Neural cell (in vitro differentiated cells): Measurements from ENCODE around the gene MYEF2. TPM values are rescaled to one million over a fixed set of nuclear protein-coding genes. Genes with fewer than 3 reads are reported as not detected.

Experiments
- H2AFZ ChIP-seq: fragments of 200-600, 300-800 bp; sonication (generic), shearing (Covaris generic); 2 replicates; pipeline ENCODE4 v1.6.0; 2014; ENCODE audit warnings: low read depth, mild to moderate bottlenecking, antibody characterized with exemption, low read length, moderate library complexity
- H3F3A ChIP-seq: fragments of 200-600 bp; shearing (Covaris generic); 2 replicates; pipeline ENCODE4 v1.6.1; 2016; ENCODE audit warnings: mild to moderate bottlenecking, moderate library complexity, mixed read lengths, antibody characterized with exemption, low read length; ENCODE audit not compliant: insufficient read depth, poor library complexity, severe bottlenecking
- H3K27ac ChIP-seq: fragments of 200-600, 300-800 bp; sonication (generic), shearing (Covaris generic); 2 replicates; pipeline ENCODE4 v1.5.1; 2014; ENCODE audit warnings: mild to moderate bottlenecking, low read length, moderate library complexity
- H3K27me3 ChIP-seq: fragments of 300-800, 200-600 bp; sonication (generic), shearing (Covaris generic); 2 replicates; pipeline ENCODE4 v1.6.0; 2014; ENCODE audit warnings: mild to moderate bottlenecking, low read depth, low read length, moderate library complexity; ENCODE audit not compliant: insufficient read depth
- H3K36me3 ChIP-seq: fragments of 300-800, 200-600 bp; sonication (generic), shearing (Covaris generic); 2 replicates; pipeline ENCODE4 v1.5.1; 2014; ENCODE audit warnings: mild to moderate bottlenecking, antibody characterized with exemption, low read length, moderate library complexity; ENCODE audit not compliant: insufficient read depth
- H3K4me2 ChIP-seq: fragments of 300-800, 200-600 bp; sonication (generic), shearing (Covaris generic); 2 replicates; pipeline ENCODE4 v1.6.0; 2014; ENCODE audit warnings: mild to moderate bottlenecking, low read length
- H3K4me3 ChIP-seq: fragments of 300-800, 200-600 bp; sonication (generic), shearing (Covaris generic); 2 replicates; pipeline ENCODE4 v1.5.1; 2014; ENCODE audit warnings: mild to moderate bottlenecking, low read length, moderate library complexity
- H3K79me2 ChIP-seq: fragments of 200-600 bp; shearing (Covaris generic); replicated peaks from 2 replicates; pipeline ENCODE4 v1.6.0; 2014; ENCODE audit warnings: mild to moderate bottlenecking, low read length, moderate library complexity; ENCODE audit not compliant: insufficient read depth
- H3K9ac ChIP-seq: fragments of 300-800, 200-600 bp; sonication (generic), shearing (Covaris generic); 2 replicates; pipeline ENCODE4 v1.6.1; 2016; ENCODE audit warnings: mild to moderate bottlenecking, low read length, mixed read lengths
- H3K9me2 ChIP-seq: fragments of 200-600 bp; shearing (Covaris generic); 2 replicates; pipeline ENCODE4 v1.6.1; 2016; ENCODE audit warnings: mild to moderate bottlenecking, low read length, mixed read lengths; ENCODE audit not compliant: insufficient read depth
- H3K9me3 ChIP-seq: fragments of 200-600, 300-800 bp; sonication (generic), shearing (Covaris generic); 2 replicates; pipeline ENCODE4 v1.6.1; 2016; ENCODE audit warnings: mild to moderate bottlenecking, mixed run types, low read length, moderate library complexity, mixed read lengths
- H4K20me1 ChIP-seq: fragments of 200-600 bp; shearing (Covaris generic); 2 replicates; pipeline ENCODE4 v1.6.1; 2016; ENCODE audit warnings: mild to moderate bottlenecking, mixed run types; ENCODE audit not compliant: insufficient read depth
- CTCF ChIP-seq: fragments of 450-650 bp; IDR thresholded peaks from 2 replicates; pipeline ENCODE4 v1.5.1; 2014; ENCODE audit warnings: antibody characterized with exemption, mild to moderate bottlenecking, moderate library complexity; ENCODE audit not compliant: poor library complexity, severe bottlenecking
- EP300 ChIP-seq: fragments of 450-650 bp; conservative IDR thresholded peaks from 2 replicates; pipeline ENCODE4 v1.6.1; 2014; ENCODE audit warnings: antibody characterized with exemption, mild to moderate bottlenecking, moderate library complexity; ENCODE audit not compliant: poor library complexity, severe bottlenecking
- EZH2 ChIP-seq: fragments of 200-600, 300-800 bp; shearing (Covaris generic), sonication (generic); IDR thresholded peaks from 2 replicates; pipeline ENCODE4 v1.6.1; 2014; ENCODE audit warnings: antibody characterized with exemption, low read length, borderline replicate concordance, mild to moderate bottlenecking; ENCODE audit not compliant: insufficient read depth, poor library complexity, severe bottlenecking
- MXI1 ChIP-seq: fragments of 450-650 bp; conservative IDR thresholded peaks from 2 replicates; pipeline ENCODE4 v1.6.1; 2014; ENCODE audit warnings: antibody characterized with exemption, mild to moderate bottlenecking; ENCODE audit not compliant: poor library complexity, severe bottlenecking
- POLR2AphosphoS5 ChIP-seq: IDR thresholded peaks from 2 replicates; pipeline ENCODE4 v1.6.1; 2012
- RAD21 ChIP-seq: fragments of 450-650 bp; conservative IDR thresholded peaks from 2 replicates; pipeline ENCODE4 v1.6.1; 2014; ENCODE audit warnings: antibody characterized with exemption, mild to moderate bottlenecking, moderate library complexity
- REST ChIP-seq: IDR thresholded peaks from 2 replicates; pipeline ENCODE4 v1.6.1; 2012; ENCODE audit warnings: borderline replicate concordance
- SMC3 ChIP-seq: fragments of 450-650 bp; conservative IDR thresholded peaks from 2 replicates; pipeline ENCODE4 v1.6.1; 2014; ENCODE audit warnings: antibody characterized with exemption, mild to moderate bottlenecking, moderate library complexity; ENCODE audit not compliant: poor library complexity
- TAF1 ChIP-seq: IDR thresholded peaks from 2 replicates; pipeline ENCODE4 v1.6.1; 2012; ENCODE audit warnings: low read depth
- polyA plus RNA-seq: library from polyadenylated mRNA; depleted of rRNA; stranded (reverse); fragments of >200 nt; gene quantifications from 2 replicates; pipeline ENCODE4 v1.2.3, GENCODE V29; 2014

MYEF2 gene
- polyA plus RNA-seq, 1 donor from 2014 or later = 176 TPM

GRCh38 chr15:48112242-48112641 lies 65.9 kb downstream of the MYEF2 start:
- H4K20me1 ChIP-seq = no peaks in the 10 kb centered on the region
- TF ChIP-seq MXI1 = no peak
- TF ChIP-seq REST = no peak
- TF ChIP-seq EP300 = no peak
- TF ChIP-seq POLR2AphosphoS5 = no peak
- TF ChIP-seq RAD21 = peak; percentile 62
- TF ChIP-seq SMC3 = peak; percentile 71
- TF ChIP-seq EZH2 = no peak
- peak; percentile 67 for TF ChIP-seq CTCF
- no peak for TF ChIP-seq TAF1
- H2AFZ ChIP-seq = no peak overlapping the region
- H3K27me3 ChIP-seq = no peaks in the 10 kb centered on the region
- H3K27ac ChIP-seq = no peak overlapping the region
- no peaks in the 10 kb centered on the region for H3K79me2 ChIP-seq
- no peaks in the 10 kb centered on the region for H3F3A ChIP-seq
- H3K4me3 ChIP-seq = no peak overlapping the region
- no peaks in the 10 kb centered on the region for H3K36me3 ChIP-seq
- no peaks in the 10 kb centered on the region for H3K9me2 ChIP-seq
- no peak overlapping the region for H3K9ac ChIP-seq
- no peak overlapping the region for H3K4me2 ChIP-seq
- H3K9me3 ChIP-seq = no peaks in the 10 kb centered on the region

- Histone ChIP-seq H2AFZ (no peak overlapping the region), H3K79me2 (no peaks in the 10 kb centered on the region)
Observed at GRCh38 chr15:48109856-48110531, 68.1 kb downstream of the MYEF2 start.

More at GRCh38 chr15:48109856-48110531, 68.1 kb downstream of the MYEF2 start:
- TF ChIP-seq TAF1 (no peak), MXI1 (no peak), RAD21 (no peak), EP300 (no peak), REST (no peak), CTCF (no peak), SMC3 (no peak), EZH2 (no peak), POLR2AphosphoS5 (no peak)
- Histone ChIP-seq H3K9me2 (no peaks in the 10 kb centered on the region), H3K27me3 (no peaks in the 10 kb centered on the region), H3K4me2 (no peak overlapping the region), H4K20me1 (no peaks in the 10 kb centered on the region), H3F3A (no peaks in the 10 kb centered on the region), H3K27ac (no peak overlapping the region), H3K4me3 (no peak overlapping the region), H3K9ac (no peak overlapping the region), H3K36me3 (no peaks in the 10 kb centered on the region), H3K9me3 (no peaks in the 10 kb centered on the region)
